CD4-positive, alpha-beta T cell treated with Interleukin-2 at 100 ng/mL for 4 hours (primary cell): ENCODE measurements around the gene KLK5.
"Not testable (repeated sequence)": the region's sequence is repeated elsewhere in the genome, so short reads cannot be mapped to it uniquely, and the experiment has no call there.

Source experiments
- DNase-seq: peaks from one replicate; pipeline ENCODE4 v3.0.0-alpha.2; 2020; ENCODE audit warnings: low spot score

Gene KLK5, protein sequence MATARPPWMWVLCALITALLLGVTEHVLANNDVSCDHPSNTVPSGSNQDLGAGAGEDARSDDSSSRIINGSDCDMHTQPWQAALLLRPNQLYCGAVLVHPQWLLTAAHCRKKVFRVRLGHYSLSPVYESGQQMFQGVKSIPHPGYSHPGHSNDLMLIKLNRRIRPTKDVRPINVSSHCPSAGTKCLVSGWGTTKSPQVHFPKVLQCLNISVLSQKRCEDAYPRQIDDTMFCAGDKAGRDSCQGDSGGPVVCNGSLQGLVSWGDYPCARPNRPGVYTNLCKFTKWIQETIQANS

DNA sequence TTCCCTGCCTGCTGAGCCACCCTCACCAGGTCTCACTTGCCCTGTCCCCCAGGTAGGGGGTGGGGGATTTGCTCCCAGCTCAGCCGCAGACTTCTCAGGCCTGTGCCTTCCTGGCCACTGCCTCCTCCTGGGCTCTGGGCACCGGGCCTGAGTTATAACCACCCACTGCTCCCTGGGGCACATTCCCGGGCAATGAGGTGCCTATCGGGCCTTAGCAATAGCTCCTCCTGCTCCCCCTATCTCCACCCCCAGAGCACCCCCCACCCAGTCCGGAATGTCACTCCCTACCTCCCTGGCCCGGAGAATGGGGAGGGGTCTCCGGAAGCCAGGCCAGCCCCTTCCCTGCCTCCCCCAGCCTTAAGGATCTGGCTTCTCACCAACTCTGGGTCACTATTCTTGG lies at the start of gene KLK5:
KLK5 (minus strand) TSS at position 129 of the 400 bp plus-strand sequence. CDS start 381 bp downstream, outside the sequence.
- DNase-seq, result no peak

- DNase-seq, result no peak
Observed at GRCh38 chr19:51002089-51002532, 49.3 kb upstream of the KLK5 start.

GRCh38 chr19:51001515-51001914 lies 48.7 kb upstream of the KLK5 start, which contains the start of gene KLK8:
KLK8 (minus strand) TSS chr19:51001604; CDS start chr19:51001167, 437 bp downstream.
- no peak for DNase-seq

DNA sequence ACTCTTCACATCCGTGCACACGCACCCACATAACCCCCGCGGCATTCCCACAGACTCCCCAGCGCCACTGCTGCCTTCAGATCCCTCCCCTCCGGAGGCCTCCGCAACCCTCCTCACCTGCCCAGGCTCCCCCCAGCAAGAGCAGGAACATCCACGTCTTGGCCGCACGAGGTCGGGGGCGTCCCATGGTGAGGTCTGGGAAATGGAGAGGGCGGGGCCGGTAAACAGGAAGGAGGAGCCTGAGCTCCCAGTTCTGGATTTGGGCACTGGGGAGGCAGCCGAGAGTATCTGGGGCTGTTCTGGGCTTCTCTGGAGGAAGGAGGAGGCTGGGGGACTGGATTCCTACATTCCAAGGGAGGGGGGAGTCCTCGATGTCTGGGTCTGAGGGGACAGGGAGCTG lies 48.1 kb upstream of the KLK5 start:
- no peak for DNase-seq

- DNase-seq, result no peak
Observed at GRCh38 chr19:51000426-51000825, 47.6 kb upstream of the KLK5 start.

GRCh38 chr19:50998686-50999085 lies 45.8 kb upstream of the KLK5 start:
- no peak for DNase-seq

DNA sequence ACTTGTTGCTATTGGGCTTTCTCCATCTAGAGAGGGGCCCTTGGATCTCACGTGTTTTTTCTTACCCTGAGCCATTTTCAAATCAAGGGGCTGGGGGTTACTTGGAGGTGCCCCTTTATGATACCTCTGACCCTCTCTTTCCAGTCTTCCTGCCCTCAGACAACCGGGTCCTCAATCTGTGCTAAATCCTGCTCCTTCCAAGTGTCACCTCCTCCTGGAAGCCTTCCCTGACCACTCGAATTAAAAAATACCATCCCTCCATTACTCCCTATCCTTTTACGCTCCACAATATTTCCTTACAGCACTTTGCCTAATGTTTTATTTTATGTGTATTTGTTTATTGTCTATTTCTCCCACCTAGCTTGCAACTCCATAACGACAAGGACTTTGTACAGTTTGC lies 45.2 kb upstream of the KLK5 start:
- no peak for DNase-seq

DNA sequence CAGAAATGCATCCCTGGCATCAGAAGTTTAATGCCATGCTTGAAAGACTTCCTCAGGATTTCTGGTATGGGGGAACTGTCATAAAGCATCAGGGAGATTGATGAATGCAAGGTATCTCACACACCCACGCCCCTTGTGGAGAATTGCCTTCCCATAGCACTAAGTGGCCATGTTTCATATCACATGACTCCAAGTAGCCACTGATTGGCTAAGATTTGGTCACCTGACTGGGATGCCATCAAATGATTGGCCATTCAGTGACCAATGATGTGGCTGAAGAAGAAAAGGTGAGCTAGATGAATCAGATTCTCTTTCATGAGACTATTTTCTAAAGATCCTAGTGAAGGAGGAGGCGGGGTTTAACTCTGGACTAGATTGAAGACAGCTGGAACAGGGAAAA lies 41.3 kb upstream of the KLK5 start:
- no peak for DNase-seq

GRCh38 chr19:50992666-50993035 lies 39.8 kb upstream of the KLK5 start:
- DNase-seq, result no peak

DNA sequence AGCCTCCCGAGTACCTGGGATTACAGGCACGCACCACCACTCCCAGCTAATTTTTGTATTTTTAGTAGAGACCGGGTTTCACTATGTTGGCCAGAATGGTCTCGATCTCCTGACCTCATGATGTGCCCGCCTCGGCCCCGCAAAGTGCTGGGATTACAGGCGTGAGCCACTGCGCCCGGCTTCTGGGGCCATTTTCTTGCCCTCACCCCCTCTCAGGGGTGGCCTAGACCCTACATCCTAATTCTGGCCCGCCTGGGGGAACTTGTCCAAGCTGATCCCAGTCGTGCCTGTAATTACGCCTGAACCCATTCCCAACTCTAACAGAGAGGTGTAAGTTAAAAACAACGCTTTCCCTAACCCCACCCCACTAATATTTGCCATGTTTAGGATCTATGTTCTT lies 31.6 kb upstream of the KLK5 start:
- not testable (repeated sequence) for DNase-seq

DNA sequence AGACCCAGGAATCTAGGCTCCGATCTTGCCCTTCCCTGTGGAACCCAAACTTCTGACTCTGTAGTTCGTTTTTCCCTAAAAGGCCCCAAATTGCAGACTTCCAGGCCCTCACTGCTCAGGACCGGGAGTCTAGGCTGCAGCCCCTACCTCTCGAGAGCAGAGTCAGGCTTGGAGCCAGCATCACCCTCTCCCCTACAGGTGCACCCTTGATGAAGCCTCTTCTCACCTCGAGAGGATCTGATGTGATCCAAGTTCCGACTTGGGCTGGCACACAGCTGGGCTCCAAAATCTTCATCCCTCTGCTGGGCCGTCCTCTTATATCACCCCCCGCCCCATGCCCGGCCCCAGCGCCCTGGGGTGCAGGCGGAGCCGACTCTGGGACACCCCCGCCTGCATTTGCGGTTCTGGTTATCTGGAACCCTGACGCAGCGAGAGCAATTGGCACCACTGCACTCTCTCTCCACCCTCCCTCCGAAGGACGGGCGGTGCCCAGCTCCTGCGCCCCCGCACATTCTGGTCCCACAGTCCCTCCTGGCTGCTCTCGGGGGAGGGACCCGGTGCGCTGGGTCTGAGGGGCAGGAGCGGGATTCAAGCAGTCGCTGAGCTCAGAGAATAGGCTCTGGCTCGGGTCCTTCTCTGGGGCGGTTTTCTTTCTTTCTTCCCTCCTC lies 30.9 kb upstream of the KLK5 start, which contains the start of gene KLK7:
KLK7 (minus strand) TSS at position 293 of the 668 bp plus-strand sequence. CDS start 1,518 bp downstream, outside the sequence.
- DNase-seq, result no peak

- no peak for DNase-seq
Observed at GRCh38 chr19:50982186-50982585, 29.3 kb upstream of the KLK5 start.

GRCh38 chr19:50981587-50982146 lies 28.8 kb upstream of the KLK5 start:
- no peak for DNase-seq

- no peak for DNase-seq
Observed at GRCh38 chr19:50980208-50980607, 27.4 kb upstream of the KLK5 start.

DNA sequence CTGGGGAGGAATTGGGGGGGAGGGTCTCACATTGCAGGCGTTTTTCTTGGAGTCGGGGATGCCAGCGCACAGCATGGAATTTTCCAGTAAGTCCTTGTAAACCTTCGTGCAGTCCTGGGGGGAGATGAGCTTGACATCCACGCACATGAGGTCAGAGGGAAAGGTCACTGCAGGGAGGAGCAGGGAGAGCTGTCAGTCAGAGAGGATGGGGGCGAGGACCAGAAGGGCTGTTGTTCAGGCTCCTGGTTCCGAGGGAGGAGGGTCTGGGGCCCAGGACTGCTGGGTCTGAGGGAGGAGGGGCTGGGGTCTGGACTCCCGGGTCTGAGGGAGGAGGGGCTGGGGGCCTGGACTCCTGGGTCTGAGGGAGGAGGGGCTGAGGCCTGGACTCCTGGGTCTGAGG lies 26.9 kb upstream of the KLK5 start:
- DNase-seq, result no peak

- no peak for DNase-seq
Observed at GRCh38 chr19:50978772-50979390, 26.0 kb upstream of the KLK5 start.

DNA sequence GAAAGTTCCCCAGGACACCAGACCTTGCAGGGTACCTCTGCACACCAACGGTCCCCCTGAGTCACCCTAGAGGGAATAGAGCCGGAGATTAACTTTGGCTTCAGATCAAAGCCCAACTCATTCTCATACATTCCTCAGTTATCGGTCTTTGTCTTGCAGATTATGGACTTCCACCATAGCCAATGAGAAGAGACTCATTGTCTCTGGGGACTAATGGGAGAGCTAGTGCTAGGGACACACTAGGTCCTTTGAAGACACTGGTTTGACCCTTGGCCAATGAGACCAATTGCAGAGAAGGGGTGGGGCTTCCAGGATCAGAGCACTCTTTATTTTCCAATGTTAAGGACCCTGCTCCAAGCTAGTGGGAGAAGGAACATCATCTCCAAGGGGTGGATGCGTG lies 24.8 kb upstream of the KLK5 start:
- DNase-seq, result no peak

DNA sequence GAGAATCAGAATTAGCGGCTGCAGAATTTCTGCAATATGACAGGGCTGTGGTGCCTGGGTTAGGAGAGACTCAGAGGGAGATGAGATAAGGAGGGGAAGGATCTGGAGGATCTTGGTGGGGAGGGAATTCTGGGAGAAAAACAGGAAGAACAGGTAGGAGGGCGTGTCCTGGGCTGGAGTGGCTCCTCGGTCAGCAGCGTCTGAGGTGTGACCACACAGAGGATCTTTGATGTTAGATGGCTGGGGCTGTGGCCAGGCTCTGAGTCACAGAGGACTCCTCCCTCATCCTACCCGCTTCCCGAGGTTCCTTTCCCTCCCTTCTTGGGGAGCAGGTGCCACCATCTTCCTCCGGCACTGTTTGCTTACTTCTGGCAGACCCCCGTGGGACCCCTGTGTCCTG lies 22.9 kb upstream of the KLK5 start:
- DNase-seq, result no peak

GRCh38 chr19:50974702-50975556 lies 22.1 kb upstream of the KLK5 start:
- DNase-seq, result no peak

GRCh38 chr19:50972795-50973376 lies 20.0 kb upstream of the KLK5 start:
- DNase-seq, result no peak

- DNase-seq, result not testable (repeated sequence)
Observed at GRCh38 chr19:50969810-50970209, 17.0 kb upstream of the KLK5 start.

GRCh38 chr19:50969413-50969760 lies 16.5 kb upstream of the KLK5 start, which contains the start of gene KLK6:
KLK6 (minus strand) TSS chr19:50969591; CDS start chr19:50968104, 1,487 bp downstream.
- DNase-seq, result no peak
